HCT116 (cell line): ENCODE results near the gene OR6C65. TPM values are rescaled to one million over a fixed set of nuclear protein-coding genes. Genes with fewer than 3 reads are reported as not detected.

Experiments used
- ATAC-seq: fragments of 200-7000 bp; cut with Tn5 transposase; 2 replicates; pipeline ENCODE4 v1.9.1; 2020; ENCODE audit warnings: mild to moderate bottlenecking, moderate library complexity
- BruUV-seq: library from RNA; stranded (reverse); fragments of 400-500 nt; replicated peaks from 2 replicates; lab custom pipeline; 2021; lab: Mats Ljungman, UMichigan
- CTCF ChIA-PET: fragments of 300-600 bp; sonication (Branson Sonifier 250); formaldehyde crosslinking; loops from one replicate; lab custom pipeline; 2021; ENCODE audit warnings: antibody characterized with exemption; lab: Charles Lee
- POLR2A ChIA-PET: fragments of 300-600, 350-600 bp; sonication (Branson Sonifier 250); formaldehyde crosslinking; loops from one replicate; lab custom pipeline; 2021; ENCODE audit warnings: antibody characterized with exemption; lab: Charles Lee
- RAD21 ChIA-PET, 2 experiments: fragments of 300-600 bp; sonication (Branson Sonifier 250); formaldehyde crosslinking; loops; one replicate each; lab custom pipeline; 2023; ENCODE audit warnings: low total read pairs in 2 of 2; ENCODE audit not compliant: uncharacterized antibody in 2 of 2, unreplicated experiment in 2 of 2, low non-redundant PET in 1 of 2; lab: Charles Lee
- DNase-seq: peaks from one replicate; pipeline ENCODE4 v3.0.0-alpha.2; 2010; ENCODE audit warnings: low read depth, low spot score
- H2AFZ ChIP-seq: fragments of 200-600 bp; shearing (Covaris generic), sonication (generic); 2 replicates; pipeline ENCODE4 v1.6.1; 2017; ENCODE audit warnings: low read depth, mixed run types, mixed read lengths, antibody characterized with exemption, low read length; ENCODE audit not compliant: poor library complexity, severe bottlenecking
- H3K27ac ChIP-seq: 2 replicates; pipeline ENCODE4 v1.5.1; 2012; ENCODE audit warnings: low read depth, low read length
- H3K27me3 ChIP-seq: fragments of 200-600 bp; sonication (generic); 2 replicates; pipeline ENCODE4 v1.6.1; 2016; ENCODE audit warnings: mixed run types, low read length, mixed read lengths; ENCODE audit not compliant: insufficient read depth
- H3K36me3 ChIP-seq, 2 experiments: fragments of 200-500 bp in 1 of 2; fragments of 200-600 bp in 1 of 2; sonication (Bioruptor generic) in 1 of 2; sonication (generic) in 1 of 2; 2 replicates each; pipeline versions ENCODE4 v1.5.1 to v1.6.1; 2014 to 2016; ENCODE audit warnings: low read length in 2 of 2, inconsistent platforms in 1 of 2, mixed read lengths in 1 of 2, mixed run types in 1 of 2; ENCODE audit not compliant: insufficient read depth in 2 of 2, control insufficient read depth in 1 of 2
- H3K4me1 ChIP-seq, 2 experiments: fragments of 200-600 bp in 1 of 2; sonication (generic) in 1 of 2; 2 replicates each; pipeline versions ENCODE4 v1.5.1 to v1.6.1; 2012 to 2017; ENCODE audit warnings: low read length in 2 of 2, inconsistent platforms in 1 of 2, mild to moderate bottlenecking in 1 of 2, mixed read lengths in 1 of 2, mixed run types in 1 of 2, moderate library complexity in 1 of 2; ENCODE audit not compliant: insufficient read depth in 2 of 2, control insufficient read depth in 1 of 2
- H3K4me2 ChIP-seq: fragments of 200-600 bp; sonication (generic); 2 replicates; pipeline ENCODE4 v1.6.1; 2017; ENCODE audit warnings: mixed run types, low read length, mixed read lengths
- H3K4me3 ChIP-seq, 2 experiments: fragments of 200-600 bp in 1 of 2; sonication (generic) in 1 of 2; replicated peaks in 1 of 2; 2 replicates each; pipeline ENCODE4 v1.5.1; 2011 to 2016; ENCODE audit warnings: low read length in 2 of 2, control low read depth in 1 of 2, low read depth in 1 of 2, mild to moderate bottlenecking in 1 of 2, mixed read lengths in 1 of 2, mixed run types in 1 of 2
- H3K79me2 ChIP-seq: fragments of 200-600 bp; sonication (generic); 2 replicates; pipeline ENCODE4 v1.6.1; 2017; ENCODE audit warnings: mild to moderate bottlenecking, mixed run types, low read length, moderate library complexity, mixed read lengths; ENCODE audit not compliant: insufficient read depth
- H3K9ac ChIP-seq: fragments of 200-600 bp; sonication (generic); 2 replicates; pipeline ENCODE4 v1.6.1; 2016; ENCODE audit warnings: low read length, mixed read lengths
- H3K9me2 ChIP-seq: fragments of 200-600 bp; sonication (generic), shearing (Covaris generic); 2 replicates; pipeline ENCODE4 v1.6.1; 2017; ENCODE audit warnings: mixed run types, mild to moderate bottlenecking, moderate library complexity; ENCODE audit not compliant: insufficient read depth
- H3K9me3 ChIP-seq, 2 experiments: fragments of 200-500 bp in 1 of 2; fragments of 200-600 bp in 1 of 2; sonication (Bioruptor generic) in 1 of 2; sonication (generic) in 1 of 2; 2 replicates each; pipeline ENCODE4 v1.6.1; 2014 to 2017; ENCODE audit warnings: low read length in 2 of 2, mixed read lengths in 2 of 2, inconsistent platforms in 1 of 2, low read depth in 1 of 2, mild to moderate bottlenecking in 1 of 2, mixed run types in 1 of 2, moderate library complexity in 1 of 2; ENCODE audit not compliant: control insufficient read depth in 1 of 2, insufficient read depth in 1 of 2
- H4K20me1 ChIP-seq: fragments of 200-600 bp; sonication (generic), shearing (Covaris generic); 2 replicates; pipeline ENCODE4 v1.6.1; 2017; ENCODE audit warnings: mixed run types, mild to moderate bottlenecking, moderate library complexity; ENCODE audit not compliant: insufficient read depth
- CBX3 ChIP-seq: IDR thresholded peaks from 2 replicates; pipeline ENCODE4 v1.6.1; 2012; ENCODE audit warnings: low read depth
- CEBPB ChIP-seq: IDR thresholded peaks from 2 replicates; pipeline ENCODE4 v1.6.1; 2012; ENCODE audit warnings: low read depth
- ELF1 ChIP-seq: IDR thresholded peaks from 2 replicates; pipeline ENCODE4 v1.6.1; 2012; ENCODE audit warnings: low read depth, borderline replicate concordance
- EZH2 ChIP-seq: fragments of 200-600 bp; sonication (generic); IDR thresholded peaks from 2 replicates; pipeline ENCODE4 v1.6.1; 2017; ENCODE audit warnings: antibody characterized with exemption, mixed run types
- EZH2phosphoT487 ChIP-seq: fragments of 200-600 bp; IDR thresholded peaks from 2 replicates; pipeline ENCODE4 v1.6.1; 2018; ENCODE audit warnings: antibody characterized with exemption, borderline replicate concordance
- FOSL1 ChIP-seq: IDR thresholded peaks from 2 replicates; pipeline ENCODE4 v1.6.1; 2012; ENCODE audit warnings: low read depth
- JUND ChIP-seq: IDR thresholded peaks from 2 replicates; pipeline ENCODE4 v1.6.1; 2012
- POLR2AphosphoS5 ChIP-seq: IDR thresholded peaks from 2 replicates; pipeline ENCODE4 v1.6.1; 2011; ENCODE audit warnings: mild to moderate bottlenecking, low read depth, low read length, moderate library complexity
- RAD21 ChIP-seq: IDR thresholded peaks from 2 replicates; pipeline ENCODE4 v1.6.1; 2012; ENCODE audit warnings: low read depth, mild to moderate bottlenecking
- SIN3A ChIP-seq: IDR thresholded peaks from 2 replicates; pipeline ENCODE4 v1.6.1; 2012; ENCODE audit warnings: low read depth
- SP1 ChIP-seq: IDR thresholded peaks from 2 replicates; pipeline ENCODE4 v1.6.1; 2012; ENCODE audit warnings: low read depth
- SRF ChIP-seq: IDR thresholded peaks from 2 replicates; pipeline ENCODE4 v1.6.1; 2012; ENCODE audit warnings: low read depth
- YY1 ChIP-seq: IDR thresholded peaks from 2 replicates; pipeline ENCODE4 v1.6.1; 2011; ENCODE audit warnings: low read length, low read depth, moderate library complexity, mild to moderate bottlenecking; ENCODE audit not compliant: insufficient replicate concordance; ENCODE audit errors: extremely low read depth
- ZFX ChIP-seq: fragments of 450-650 bp; IDR thresholded peaks from 2 replicates; pipeline ENCODE4 v1.6.1; 2017
- ZNF274 ChIP-seq: fragments of 200-500 bp; sonication (Bioruptor generic); IDR thresholded peaks from 2 replicates; pipeline ENCODE4 v1.6.1; 2014; ENCODE audit warnings: mild to moderate bottlenecking, low read depth, low read length, inconsistent platforms
- intact Hi-C: fragments of 100-400 bp; cut with micrococcal nuclease; formaldehyde crosslinking; loops from 2 replicates; pipeline ENCODE4 v1.10.0; 2022
- total RNA-seq: library from RNA; stranded (reverse); gene quantifications from one replicate; pipeline ENCODE4 v1.2.1, GENCODE V29; 2021; ENCODE audit not compliant: unreplicated experiment
- TF ChIP-seq, protein P1 (sequence below), 3 experiments: fragments of 200-600 bp in 1 of 3; sonication (generic) in 1 of 3; IDR thresholded peaks in 2 of 3; conservative IDR thresholded peaks in 1 of 3; 2 replicates each; pipeline ENCODE4 v1.5.1; 2012 to 2017; ENCODE audit warnings: low read depth in 2 of 3, low read length in 2 of 3, antibody characterized with exemption in 1 of 3, borderline replicate concordance in 1 of 3, control low read depth in 1 of 3, mild to moderate bottlenecking in 1 of 3, mixed read lengths in 1 of 3, mixed run types in 1 of 3, moderate library complexity in 1 of 3; ENCODE audit not compliant: insufficient read depth in 1 of 3
- TF ChIP-seq, protein P2 (sequence below): IDR thresholded peaks from 2 replicates; pipeline ENCODE4 v1.6.1; 2012; ENCODE audit warnings: low read depth
- TF ChIP-seq, protein P3 (sequence below): IDR thresholded peaks from 2 replicates; pipeline ENCODE4 v1.6.1; 2012

The OR6C65 gene
- total RNA-seq, 1 experiment from 2014 or later = not detected

DNA sequence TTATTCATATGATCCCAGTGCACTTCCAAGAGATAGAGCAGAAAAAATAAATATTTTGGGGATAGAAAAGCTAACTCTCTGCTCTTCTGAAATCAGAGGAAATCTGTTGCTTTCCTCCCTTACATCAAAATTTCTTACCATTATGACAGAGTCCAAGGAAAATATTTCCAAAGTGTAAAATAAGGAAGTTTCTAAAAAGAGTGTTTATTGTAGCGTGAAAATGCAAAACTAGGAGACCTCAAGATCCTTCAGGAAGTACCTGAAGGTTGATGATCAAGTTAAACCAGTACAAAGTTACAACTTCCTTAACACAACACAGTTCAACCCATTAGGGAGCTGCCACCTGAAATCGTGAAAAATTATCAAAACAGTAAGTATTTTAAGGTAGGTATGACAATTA, 43.4 kb downstream of the OR6C65 start, which contains the start of gene OR6C2:
Gene OR6C2, plus strand, starts transcription at position 301 of the 400 bp plus-strand sequence. CDS start 8,138 bp downstream, outside the sequence.
- POLR2A ChIA-PET = no interaction called here
- Histone ChIP-seq H3K9ac (no peak within 1 kb of the TSS), H3K9me3 (no peaks in the 10 kb centered on the region), H3K4me3 (no peak within 1 kb of the TSS), H3K36me3 (no peaks in the 10 kb centered on the region), H3K9me2 (no peaks in the 10 kb centered on the region), H2AFZ (no peak within 1 kb of the TSS), H3K79me2 (no peaks in the 10 kb centered on the region), H4K20me1 (no peaks in the 10 kb centered on the region), H3K27me3 (peaks cover 15% of the 10 kb centered on the region; the same call in 1 of the 2 replicates), H3K27ac (no peak within 1 kb of the TSS), H3K4me2 (no peak within 1 kb of the TSS), H3K4me1 (no peaks in the 10 kb centered on the region)
- no TSS peak for BruUV-seq
- intact Hi-C loops = no loop called here
- TF ChIP-seq FOSL1 (no peak), ELF1 (no peak), SRF (no peak), ZFX (no peak), YY1 (no peak), EZH2 (no peak), POLR2AphosphoS5 (no peak), SP1 (no peak), ZNF274 (no peak), CEBPB (no peak), EZH2phosphoT487 (no peak), RAD21 (no peak), JUND (no peak), CBX3 (no peak), SIN3A (no peak)
- TF ChIP-seq, protein P1, sequence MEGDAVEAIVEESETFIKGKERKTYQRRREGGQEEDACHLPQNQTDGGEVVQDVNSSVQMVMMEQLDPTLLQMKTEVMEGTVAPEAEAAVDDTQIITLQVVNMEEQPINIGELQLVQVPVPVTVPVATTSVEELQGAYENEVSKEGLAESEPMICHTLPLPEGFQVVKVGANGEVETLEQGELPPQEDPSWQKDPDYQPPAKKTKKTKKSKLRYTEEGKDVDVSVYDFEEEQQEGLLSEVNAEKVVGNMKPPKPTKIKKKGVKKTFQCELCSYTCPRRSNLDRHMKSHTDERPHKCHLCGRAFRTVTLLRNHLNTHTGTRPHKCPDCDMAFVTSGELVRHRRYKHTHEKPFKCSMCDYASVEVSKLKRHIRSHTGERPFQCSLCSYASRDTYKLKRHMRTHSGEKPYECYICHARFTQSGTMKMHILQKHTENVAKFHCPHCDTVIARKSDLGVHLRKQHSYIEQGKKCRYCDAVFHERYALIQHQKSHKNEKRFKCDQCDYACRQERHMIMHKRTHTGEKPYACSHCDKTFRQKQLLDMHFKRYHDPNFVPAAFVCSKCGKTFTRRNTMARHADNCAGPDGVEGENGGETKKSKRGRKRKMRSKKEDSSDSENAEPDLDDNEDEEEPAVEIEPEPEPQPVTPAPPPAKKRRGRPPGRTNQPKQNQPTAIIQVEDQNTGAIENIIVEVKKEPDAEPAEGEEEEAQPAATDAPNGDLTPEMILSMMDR (IDR thresholded peaks at IDR 0.05 in 2 of 3, conservative IDR thresholded peaks at IDR 0.05 in 1 of 3; ENCODE audit: borderline replicate concordance in 1 of 3, insufficient read depth in 1 of 3, low read depth in 2 of 3, low read length in 2 of 3) = no peak
- TF ChIP-seq, protein P2, sequence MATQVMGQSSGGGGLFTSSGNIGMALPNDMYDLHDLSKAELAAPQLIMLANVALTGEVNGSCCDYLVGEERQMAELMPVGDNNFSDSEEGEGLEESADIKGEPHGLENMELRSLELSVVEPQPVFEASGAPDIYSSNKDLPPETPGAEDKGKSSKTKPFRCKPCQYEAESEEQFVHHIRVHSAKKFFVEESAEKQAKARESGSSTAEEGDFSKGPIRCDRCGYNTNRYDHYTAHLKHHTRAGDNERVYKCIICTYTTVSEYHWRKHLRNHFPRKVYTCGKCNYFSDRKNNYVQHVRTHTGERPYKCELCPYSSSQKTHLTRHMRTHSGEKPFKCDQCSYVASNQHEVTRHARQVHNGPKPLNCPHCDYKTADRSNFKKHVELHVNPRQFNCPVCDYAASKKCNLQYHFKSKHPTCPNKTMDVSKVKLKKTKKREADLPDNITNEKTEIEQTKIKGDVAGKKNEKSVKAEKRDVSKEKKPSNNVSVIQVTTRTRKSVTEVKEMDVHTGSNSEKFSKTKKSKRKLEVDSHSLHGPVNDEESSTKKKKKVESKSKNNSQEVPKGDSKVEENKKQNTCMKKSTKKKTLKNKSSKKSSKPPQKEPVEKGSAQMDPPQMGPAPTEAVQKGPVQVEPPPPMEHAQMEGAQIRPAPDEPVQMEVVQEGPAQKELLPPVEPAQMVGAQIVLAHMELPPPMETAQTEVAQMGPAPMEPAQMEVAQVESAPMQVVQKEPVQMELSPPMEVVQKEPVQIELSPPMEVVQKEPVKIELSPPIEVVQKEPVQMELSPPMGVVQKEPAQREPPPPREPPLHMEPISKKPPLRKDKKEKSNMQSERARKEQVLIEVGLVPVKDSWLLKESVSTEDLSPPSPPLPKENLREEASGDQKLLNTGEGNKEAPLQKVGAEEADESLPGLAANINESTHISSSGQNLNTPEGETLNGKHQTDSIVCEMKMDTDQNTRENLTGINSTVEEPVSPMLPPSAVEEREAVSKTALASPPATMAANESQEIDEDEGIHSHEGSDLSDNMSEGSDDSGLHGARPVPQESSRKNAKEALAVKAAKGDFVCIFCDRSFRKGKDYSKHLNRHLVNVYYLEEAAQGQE = no peak
- TF ChIP-seq, protein P3, sequence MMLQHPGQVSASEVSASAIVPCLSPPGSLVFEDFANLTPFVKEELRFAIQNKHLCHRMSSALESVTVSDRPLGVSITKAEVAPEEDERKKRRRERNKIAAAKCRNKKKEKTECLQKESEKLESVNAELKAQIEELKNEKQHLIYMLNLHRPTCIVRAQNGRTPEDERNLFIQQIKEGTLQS = no peak
- ATAC-seq = no peak
- no peak for DNase-seq
- CTCF ChIA-PET = no interaction called here
- RAD21 ChIA-PET = no interaction called here
